SK-N-SH treated with all-trans-retinoic acid at 6 μM for 48 hours (cell line): ENCODE measurements around the gene RUNDC3A.
"Not testable (repeated sequence)": the region's sequence is repeated elsewhere in the genome, so short reads cannot be mapped to it uniquely, and the experiment has no call there.

Experiments used
- ATAC-seq: fragments of 200-7000 bp; cut with Tn5 transposase; 3 replicates; pipeline ENCODE4 v1.9.1; 2020; ENCODE audit warnings: mild to moderate bottlenecking, moderate library complexity
- ARNTL ChIP-seq: fragments of 450-650 bp; formaldehyde crosslinking; IDR thresholded peaks from 2 replicates; pipeline ENCODE4 v1.5.0; 2020; ENCODE audit warnings: low read depth, mild to moderate bottlenecking, moderate library complexity, borderline replicate concordance
- BACH2 ChIP-seq: fragments of 250-450 bp; sonication (Bioruptor Pico); IDR thresholded peaks from 2 replicates; pipeline ENCODE4 v1.9.0; 2021; ENCODE audit warnings: mild to moderate bottlenecking, borderline replicate concordance
- CREB5 ChIP-seq: fragments of 250-450 bp; sonication (Bioruptor Pico); IDR thresholded peaks from 2 replicates; pipeline ENCODE4 v1.5.1; 2020; ENCODE audit warnings: low read depth, mild to moderate bottlenecking, moderate library complexity
- CSDC2 ChIP-seq: fragments of 250-450 bp; sonication (Bioruptor Pico); IDR thresholded peaks from 2 replicates; pipeline ENCODE4 v1.5.0; 2020; ENCODE audit warnings: mild to moderate bottlenecking, moderate library complexity
- CSRNP3 ChIP-seq: fragments of 250-450 bp; sonication (Bioruptor Pico); IDR thresholded peaks from 2 replicates; pipeline ENCODE4 v1.5.1; 2021; ENCODE audit warnings: mild to moderate bottlenecking, moderate library complexity
- ESRRG ChIP-seq: fragments of 250-450 bp; sonication (Bioruptor Pico); IDR thresholded peaks from 2 replicates; pipeline ENCODE4 v1.6.1; 2021; ENCODE audit warnings: mild to moderate bottlenecking
- GLIS3 ChIP-seq: fragments of 250-450 bp; sonication (Bioruptor Pico); IDR thresholded peaks from 2 replicates; pipeline ENCODE4 v1.5.0; 2020; ENCODE audit warnings: mild to moderate bottlenecking, moderate library complexity
- ISL1 ChIP-seq: fragments of 250-450 bp; sonication (Bioruptor Pico); IDR thresholded peaks from 2 replicates; pipeline ENCODE4 v2.1.2; 2022; ENCODE audit warnings: mild to moderate bottlenecking, moderate library complexity
- OSR1 ChIP-seq: fragments of 250-450 bp; sonication (Bioruptor Pico); IDR thresholded peaks from 2 replicates; pipeline ENCODE4 v1.8.0; 2022; ENCODE audit warnings: moderate library complexity, mild to moderate bottlenecking, inconsistent platforms
- PATZ1 ChIP-seq: fragments of 250-450 bp; sonication (Bioruptor Pico); IDR thresholded peaks from 2 replicates; pipeline ENCODE4 v1.8.0; 2020; ENCODE audit warnings: mild to moderate bottlenecking, moderate library complexity, borderline replicate concordance
- POU6F1 ChIP-seq: fragments of 250-450 bp; sonication (Bioruptor Pico); IDR thresholded peaks from 2 replicates; pipeline ENCODE4 v1.8.0; 2021; ENCODE audit warnings: low read depth, mild to moderate bottlenecking, moderate library complexity, borderline replicate concordance
- PPARA ChIP-seq: fragments of 250-450 bp; sonication (Bioruptor Pico); IDR thresholded peaks from 2 replicates; pipeline ENCODE4 v1.5.0; 2020; ENCODE audit warnings: mild to moderate bottlenecking, borderline replicate concordance
- SNAI2 ChIP-seq: fragments of 250-450 bp; sonication (Bioruptor Pico); IDR thresholded peaks from 2 replicates; pipeline ENCODE4 v1.5.0; 2020; ENCODE audit warnings: mild to moderate bottlenecking, moderate library complexity
- TCF4 ChIP-seq: fragments of 250-450 bp; sonication (Bioruptor Pico); IDR thresholded peaks from 2 replicates; pipeline ENCODE4 v1.8.0; 2021; ENCODE audit warnings: mild to moderate bottlenecking, moderate library complexity, borderline replicate concordance
- ZC3H10 ChIP-seq: fragments of 250-450 bp; sonication (Bioruptor Pico); IDR thresholded peaks from 2 replicates; pipeline ENCODE4 v1.5.1; 2021; ENCODE audit warnings: mild to moderate bottlenecking, moderate library complexity
- ZFP3 ChIP-seq: fragments of 250-450 bp; sonication (Bioruptor Pico); IDR thresholded peaks from 2 replicates; pipeline ENCODE4 v1.5.0; 2020; ENCODE audit warnings: mild to moderate bottlenecking, moderate library complexity
- ZFP30 ChIP-seq: fragments of 450-650 bp; formaldehyde crosslinking; IDR thresholded peaks from 2 replicates; pipeline ENCODE4 v1.5.0; 2022; ENCODE audit warnings: mild to moderate bottlenecking, moderate library complexity
- ZNF565 ChIP-seq: fragments of 450-650 bp; formaldehyde crosslinking; conservative IDR thresholded peaks from 2 replicates; pipeline ENCODE4 v1.5.0; 2020; ENCODE audit warnings: low read depth, mild to moderate bottlenecking, moderate library complexity
- ZNF70 ChIP-seq: fragments of 450-650 bp; formaldehyde crosslinking; IDR thresholded peaks from 2 replicates; pipeline ENCODE4 v1.5.0; 2020; ENCODE audit warnings: mild to moderate bottlenecking, moderate library complexity
- ZNF8 ChIP-seq: fragments of 450-650 bp; formaldehyde crosslinking; IDR thresholded peaks from 2 replicates; pipeline ENCODE4 v1.5.0; 2020; ENCODE audit warnings: mild to moderate bottlenecking, moderate library complexity

Gene RUNDC3A

GRCh38 chr17:44338702-44339101 lies 30.3 kb downstream of the RUNDC3A start (continued):
- no peak for TF ChIP-seq PATZ1
- TF ChIP-seq SNAI2 (CRISPR knock-in tag) = no peak
- no peak for TF ChIP-seq CSRNP3
- no peak for TF ChIP-seq ISL1 (CRISPR knock-in tag)
- no peak for TF ChIP-seq ZNF565 (CRISPR knock-in tag)
- TF ChIP-seq CREB5 (CRISPR knock-in tag) = no peak
- TF ChIP-seq OSR1 (CRISPR knock-in tag) = no peak

GRCh38 chr17:44340553-44340952 lies 32.2 kb downstream of the RUNDC3A start:
- not testable (repeated sequence) for ATAC-seq

GRCh38 chr17:44343510-44344209 lies 35.3 kb downstream of the RUNDC3A start:
- no peak for ATAC-seq
- no peak for TF ChIP-seq PATZ1
- TF ChIP-seq ZC3H10 (CRISPR knock-in tag) = no peak
- TF ChIP-seq ZNF8 = no peak
- no peak for TF ChIP-seq POU6F1
- TF ChIP-seq CSDC2 (CRISPR knock-in tag) = no peak
- TF ChIP-seq OSR1 (CRISPR knock-in tag) = no peak
- TF ChIP-seq CREB5 (CRISPR knock-in tag) = no peak
- no peak for TF ChIP-seq BACH2
- TF ChIP-seq ARNTL (CRISPR knock-in tag) = no peak
- no peak for TF ChIP-seq GLIS3 (CRISPR knock-in tag)
- TF ChIP-seq ZFP30 (CRISPR knock-in tag) = no peak
- TF ChIP-seq ZFP3 (CRISPR knock-in tag) = no peak
- TF ChIP-seq ZNF70 (CRISPR knock-in tag) = no peak
- no peak for TF ChIP-seq ESRRG (CRISPR knock-in tag)
- no peak for TF ChIP-seq PPARA (CRISPR knock-in tag)
- TF ChIP-seq TCF4 (CRISPR knock-in tag) = no peak
- no peak for TF ChIP-seq ISL1 (CRISPR knock-in tag)
- no peak for TF ChIP-seq ZNF565 (CRISPR knock-in tag)
